ENCODE results near the gene MED12L.
"Not testable (repeated sequence)": the region's sequence is repeated elsewhere in the genome, so short reads cannot be mapped to it uniquely, and the experiment has no call there.

Gene MED12L

DNA sequence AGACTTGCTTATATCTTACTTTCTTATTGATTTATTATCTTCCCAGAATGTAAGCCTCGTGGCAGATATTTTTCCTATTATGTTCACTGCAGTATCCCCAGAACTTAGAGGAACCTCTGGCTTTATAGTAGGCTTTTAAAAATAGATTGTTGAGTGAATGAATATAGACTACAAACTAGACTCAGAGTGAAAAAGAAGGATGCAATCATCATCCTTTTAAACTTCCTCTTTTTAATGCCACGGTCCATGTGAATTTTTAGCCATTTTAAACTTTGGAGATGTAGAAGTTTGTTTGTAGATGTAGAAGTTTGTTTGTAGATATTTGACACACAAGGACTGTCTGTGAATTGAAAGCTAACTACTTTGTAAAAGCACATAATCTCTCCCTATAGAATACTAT is 306.3 kb downstream of the MED12L start:
- no peak for DNase-seq

DNA sequence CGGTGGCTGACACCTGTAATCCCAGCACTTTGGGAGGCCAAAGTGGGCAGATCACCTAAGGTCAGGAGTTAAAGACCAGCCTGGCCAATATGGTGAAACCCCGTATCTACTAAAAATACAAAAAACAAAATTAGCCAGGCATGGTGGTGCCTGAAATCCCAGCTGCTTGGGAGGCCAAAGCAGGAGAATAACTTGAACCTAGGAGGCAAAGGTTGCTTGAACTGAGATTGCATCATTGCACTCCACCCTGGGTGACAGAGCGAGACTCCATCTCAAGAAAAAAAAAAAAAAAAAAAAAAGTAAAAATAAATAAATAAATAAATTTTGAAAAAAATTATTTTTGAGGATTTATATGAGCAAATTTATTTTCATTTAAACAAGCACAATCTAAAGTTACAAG is 306.7 kb downstream of the MED12L start:
- not testable (repeated sequence) for DNase-seq

DNA sequence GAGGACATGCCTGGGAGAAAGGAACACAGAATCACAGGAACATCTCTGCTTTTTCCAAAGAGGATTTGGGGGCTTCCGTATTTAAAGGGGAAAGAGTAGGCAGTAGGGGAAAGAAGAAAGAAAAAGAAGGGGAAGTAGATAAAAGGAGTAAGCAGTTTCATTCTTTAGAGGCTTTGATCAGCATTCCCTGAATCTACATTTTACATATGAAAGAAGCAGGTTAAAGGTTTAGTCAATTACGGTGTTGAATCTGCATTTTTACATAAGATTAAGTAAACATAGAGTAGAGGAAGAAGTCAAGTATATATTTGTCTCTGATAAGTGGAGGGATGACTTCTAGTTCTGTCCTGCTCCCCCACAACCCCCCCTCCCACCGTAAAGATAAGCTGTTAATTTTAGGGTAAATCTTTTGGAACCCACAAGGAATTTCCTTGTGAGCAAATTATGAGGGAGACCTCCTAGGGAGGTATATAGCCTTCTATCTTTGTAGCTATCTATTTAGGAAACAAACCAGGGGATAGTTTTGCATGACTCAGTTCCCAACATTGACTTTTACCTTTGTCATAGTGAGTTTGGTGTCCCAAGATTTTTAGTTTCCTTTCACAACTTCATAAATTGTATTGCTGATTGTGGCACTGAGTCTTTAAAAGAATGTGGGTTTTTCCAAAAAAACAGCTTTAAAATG is 307.8 kb downstream of the MED12L start:
- DNase-seq, result no peak

DNA sequence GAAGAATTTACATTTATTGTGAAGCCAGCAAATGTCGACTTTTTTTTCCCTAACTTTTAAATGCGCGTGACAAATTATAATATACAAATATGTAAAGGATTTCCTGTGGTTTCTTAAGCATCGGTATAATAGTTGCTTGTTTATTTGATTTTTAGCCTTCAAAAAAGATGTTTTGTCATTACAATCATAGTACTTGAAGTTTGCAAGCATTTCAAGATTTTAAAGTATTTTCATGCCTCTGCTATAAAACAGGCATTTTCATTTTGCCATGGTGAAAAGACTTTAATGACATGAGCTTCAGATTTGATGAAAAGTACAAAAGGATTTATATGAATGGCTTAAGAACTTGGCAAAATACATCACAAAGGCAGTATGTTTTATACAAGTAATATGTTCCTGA is 308.5 kb downstream of the MED12L start:
- DNase-seq, result no peak

DNA sequence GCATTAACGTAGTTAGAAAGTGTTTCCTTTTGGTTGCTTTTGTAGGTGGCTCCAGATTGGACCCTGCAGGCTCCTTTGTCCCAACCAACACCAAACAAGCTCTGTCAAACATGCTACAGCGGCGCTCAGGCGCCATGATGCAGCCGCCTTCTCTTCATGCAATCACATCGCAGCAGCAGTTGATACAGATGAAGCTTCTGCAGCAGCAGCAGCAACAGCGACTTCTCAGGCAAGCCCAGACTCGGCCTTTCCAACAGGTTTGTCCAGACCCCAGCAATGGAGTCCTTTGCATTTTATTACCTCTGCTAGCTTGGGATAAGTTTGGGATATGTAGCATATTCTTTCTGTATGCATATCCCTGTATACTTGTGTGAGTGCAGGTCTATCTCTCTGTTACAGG is 309.1 kb downstream of the MED12L start:
- no peak for DNase-seq

DNA sequence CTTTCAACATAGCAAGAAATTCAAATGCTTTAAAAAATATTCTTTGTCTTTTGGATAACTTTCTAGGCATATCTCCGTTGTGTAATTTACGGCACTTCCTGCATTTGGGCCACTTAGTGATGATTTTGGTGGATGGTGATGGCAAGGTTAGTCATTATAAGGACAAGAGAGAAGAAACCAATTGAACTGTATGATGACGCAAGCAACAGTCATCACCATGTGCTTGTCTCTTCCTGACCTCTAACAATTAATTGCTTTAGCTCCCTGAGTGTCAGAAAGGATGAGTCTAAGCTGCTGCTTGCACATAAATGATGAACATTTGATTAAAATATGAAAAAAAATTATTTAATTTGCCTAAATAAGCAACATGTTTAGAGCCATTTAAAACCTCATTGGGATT is 310.3 kb downstream of the MED12L start:
- no peak for DNase-seq

DNA sequence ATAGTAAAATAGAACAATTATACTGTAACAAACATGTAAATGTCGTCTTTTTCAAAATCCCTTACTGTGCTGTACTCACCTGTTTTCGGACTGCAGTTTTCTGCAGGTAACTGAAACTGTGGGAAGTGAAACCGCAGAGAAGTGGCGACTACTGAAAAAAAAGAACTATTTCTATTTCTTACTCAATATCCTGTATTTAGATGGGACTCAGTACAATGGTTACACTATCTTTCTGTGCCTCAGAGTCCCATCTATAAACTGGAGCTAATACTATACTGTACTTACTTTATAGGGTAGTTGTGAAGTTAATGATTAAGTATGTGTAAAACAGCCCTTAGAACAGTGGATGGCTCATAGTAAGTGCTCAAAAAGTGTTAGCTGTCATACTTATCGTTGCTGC is 313.4 kb downstream of the MED12L start:
- DNase-seq, result no peak

DNA sequence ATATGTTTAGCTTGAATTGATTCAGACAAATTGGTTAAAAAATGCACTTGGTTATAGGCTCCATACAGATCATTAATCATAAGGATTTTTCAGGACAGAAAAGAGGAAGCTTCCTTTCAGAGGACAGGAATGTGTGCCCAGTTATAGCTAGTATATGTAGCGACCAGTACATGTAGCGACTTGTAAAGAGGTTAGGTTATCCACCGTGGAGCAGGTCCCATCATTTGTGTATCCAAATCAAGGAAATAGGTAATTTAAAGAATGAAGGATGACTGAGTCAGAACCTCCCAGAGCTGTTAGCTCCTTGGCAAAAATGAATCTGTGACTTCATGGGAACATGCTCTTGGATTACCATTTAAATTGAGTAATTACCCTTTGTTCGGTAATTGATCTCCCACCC is 314.9 kb downstream of the MED12L start:
- no peak for DNase-seq

DNA sequence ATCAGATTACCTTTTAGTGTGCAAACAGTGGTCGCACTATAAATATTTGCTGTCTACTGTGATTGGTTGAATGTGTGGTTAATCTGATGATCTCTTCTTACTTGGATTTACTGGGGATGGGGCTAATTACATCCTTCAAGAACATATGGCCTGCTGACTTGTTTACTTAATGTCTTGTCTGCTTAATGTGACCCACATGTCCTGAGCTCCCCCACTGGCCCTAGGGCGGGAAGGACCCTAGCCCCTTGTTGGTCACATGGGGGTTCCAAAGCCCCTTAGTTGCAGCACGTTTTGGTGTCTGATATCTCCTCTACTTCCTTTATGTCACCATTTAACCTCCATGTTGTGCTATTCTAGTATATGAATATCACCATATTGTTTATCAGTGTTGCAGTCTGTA is 316.9 kb downstream of the MED12L start:
- no peak for DNase-seq

DNA sequence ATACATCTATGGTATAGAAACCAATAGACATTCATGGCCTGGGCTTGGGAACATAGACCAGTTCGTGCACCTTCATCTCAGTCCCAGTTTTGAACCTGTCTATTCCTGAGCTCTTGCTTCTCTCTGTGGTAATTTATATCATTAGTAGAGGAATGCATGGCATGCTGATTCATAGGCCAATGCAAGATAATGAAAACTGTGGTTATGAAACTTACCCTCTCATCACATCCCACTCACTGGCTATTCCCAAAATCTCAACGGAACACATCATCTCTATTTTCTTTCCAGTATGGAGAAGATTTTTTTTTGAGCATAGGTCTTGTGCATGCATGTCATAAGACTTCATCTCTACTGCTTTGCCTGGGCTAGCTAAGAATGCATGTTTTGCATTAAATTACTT is 317.8 kb downstream of the MED12L start:
- DNase-seq, result no peak

DNA sequence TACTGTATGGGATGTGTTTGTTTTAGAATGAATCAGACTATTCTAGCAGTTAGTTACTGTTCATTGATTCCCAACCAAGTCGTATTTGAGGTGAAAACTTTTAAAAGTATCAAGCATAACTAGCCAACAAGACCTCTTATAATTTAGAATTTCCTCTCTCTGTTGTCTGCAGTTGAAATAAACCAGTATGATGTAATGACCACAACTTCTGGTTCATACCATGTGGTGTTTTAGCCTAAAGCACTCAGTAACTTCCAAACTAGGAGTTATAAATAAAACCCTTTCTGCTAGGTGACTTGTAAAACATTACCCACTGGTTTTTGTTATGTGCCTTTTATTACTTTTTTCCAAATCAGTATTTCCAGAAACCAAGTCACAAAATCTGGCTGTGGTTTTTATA is 318.9 kb downstream of the MED12L start:
- DNase-seq, result no peak

DNA sequence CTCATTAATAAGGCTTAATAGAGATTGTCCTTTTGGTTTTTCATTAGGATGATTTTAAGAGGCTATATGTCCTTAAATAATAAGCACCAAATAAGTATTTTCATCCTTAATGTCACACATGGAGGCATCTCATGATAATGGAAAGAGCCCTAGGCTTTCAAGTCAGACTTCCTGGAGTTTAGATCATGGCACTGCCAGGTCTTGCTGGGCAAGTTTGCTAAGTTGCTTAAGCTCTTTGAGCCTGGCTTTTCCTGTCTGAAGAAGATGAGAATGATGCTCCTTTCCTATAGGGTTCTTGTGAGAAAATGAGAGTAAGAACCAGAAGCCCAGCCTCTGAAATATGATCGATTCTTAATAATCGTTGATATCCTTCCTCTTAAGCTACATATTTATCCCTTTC is 322.5 kb downstream of the MED12L start:
- no peak for DNase-seq

DNA sequence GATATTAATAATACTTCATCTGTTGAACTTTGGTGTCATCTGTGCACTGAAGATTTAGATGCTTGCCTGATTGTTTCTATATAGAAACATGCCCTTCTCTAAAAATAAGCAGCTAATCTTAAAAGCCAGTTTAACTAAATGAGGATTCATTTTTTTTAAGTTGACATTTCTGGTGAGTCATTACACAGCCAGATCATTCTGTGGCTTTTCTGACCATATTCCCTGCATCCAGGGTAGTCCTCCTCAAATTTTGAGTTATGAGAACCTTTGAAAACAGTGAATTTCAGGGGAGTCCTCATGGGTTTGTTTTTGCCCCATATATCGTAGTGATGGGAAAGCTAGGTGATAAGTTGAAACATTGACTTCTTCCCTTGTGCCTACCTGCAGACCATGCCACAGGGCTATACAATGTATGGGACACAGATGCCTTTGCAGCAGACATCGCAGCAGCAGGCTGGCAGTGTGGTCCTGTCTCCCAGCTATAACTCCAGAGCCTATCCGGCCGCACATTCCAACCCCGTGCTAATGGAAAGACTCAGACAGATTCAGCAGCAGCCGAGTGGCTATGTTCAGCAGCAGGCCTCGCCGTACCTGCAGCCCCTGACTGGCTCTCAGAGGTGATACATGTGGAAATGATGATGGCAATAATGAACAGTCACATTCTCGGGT is 325.6 kb downstream of the MED12L start:
- DNase-seq, result no peak

DNA sequence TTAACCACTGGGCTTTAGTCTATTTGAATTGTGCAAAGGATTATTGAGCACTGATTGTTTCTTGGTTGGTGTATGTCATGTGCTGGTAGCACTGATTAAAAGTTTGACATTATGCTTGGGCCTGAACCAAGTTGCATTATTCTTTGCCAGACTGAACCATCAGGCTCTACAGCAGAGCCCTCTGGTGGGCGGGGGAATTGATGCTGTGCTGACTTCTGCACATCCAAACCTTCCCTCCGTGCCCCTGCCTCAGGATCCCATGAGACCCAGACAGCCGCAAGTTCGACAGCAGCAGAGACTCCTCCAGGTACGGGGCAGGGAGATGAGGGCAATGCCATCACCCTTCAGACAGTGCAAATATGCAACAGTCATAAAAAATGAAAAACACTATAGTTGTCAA is 327.5 kb downstream of the MED12L start:
- no peak for DNase-seq

DNA sequence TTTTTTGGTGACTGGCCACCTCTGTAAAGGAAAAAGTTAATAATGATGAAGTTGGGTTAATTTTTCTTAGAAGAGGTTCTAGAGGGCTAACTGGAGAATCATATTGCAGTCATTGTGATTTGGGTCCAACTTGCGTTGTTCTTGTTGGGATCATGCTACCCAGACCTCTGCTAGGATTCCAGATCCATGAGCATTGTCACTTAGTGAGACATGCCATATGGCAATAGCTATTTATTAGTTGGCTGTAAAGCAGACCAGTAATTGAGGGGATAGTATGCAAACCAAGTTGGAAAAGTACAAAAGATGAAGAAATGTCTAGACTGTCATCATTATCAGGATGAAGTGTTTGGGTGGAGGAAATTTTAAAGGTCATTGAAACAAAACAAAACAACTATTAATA is 329.8 kb downstream of the MED12L start:
- DNase-seq, result no peak

DNA sequence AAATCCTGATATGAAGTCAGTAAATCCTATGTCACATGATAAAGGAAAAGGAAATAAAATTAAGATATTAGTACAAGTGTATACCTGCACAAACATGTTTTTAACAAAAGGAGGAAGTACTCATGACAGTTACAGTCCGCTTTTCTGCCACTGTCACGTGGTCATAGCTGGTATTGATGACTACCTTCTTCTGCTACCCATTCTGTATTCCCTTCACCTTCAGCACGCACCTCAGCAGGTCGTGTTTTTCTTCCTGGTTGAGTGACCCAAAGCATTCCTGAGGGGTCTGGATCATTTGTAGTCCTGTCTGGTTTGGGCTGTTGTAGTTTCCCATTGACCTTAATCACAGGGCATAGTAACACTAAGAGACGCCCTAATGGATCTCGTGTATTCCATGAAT is 334.3 kb downstream of the MED12L start:
- DNase-seq, result no peak

DNA sequence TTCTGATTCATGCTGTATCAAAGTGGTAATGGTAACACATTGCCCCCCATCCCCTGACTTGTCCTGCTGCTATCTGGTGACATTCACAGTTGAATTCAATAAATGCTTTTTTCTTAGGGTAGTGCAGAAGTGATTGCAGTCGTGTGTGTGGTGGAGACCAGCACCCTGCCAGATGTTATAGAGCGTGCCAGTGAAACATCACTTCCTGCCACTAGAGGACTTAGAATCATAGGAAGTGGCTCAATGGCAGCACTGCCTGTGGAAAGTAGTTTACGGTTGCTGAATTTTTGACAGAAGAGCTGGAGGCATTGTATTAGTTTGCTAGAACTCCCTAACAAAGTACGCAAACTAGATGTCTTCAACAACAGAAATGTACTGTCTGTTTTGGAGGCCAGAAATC is 336.5 kb downstream of the MED12L start:
- no peak for DNase-seq

DNA sequence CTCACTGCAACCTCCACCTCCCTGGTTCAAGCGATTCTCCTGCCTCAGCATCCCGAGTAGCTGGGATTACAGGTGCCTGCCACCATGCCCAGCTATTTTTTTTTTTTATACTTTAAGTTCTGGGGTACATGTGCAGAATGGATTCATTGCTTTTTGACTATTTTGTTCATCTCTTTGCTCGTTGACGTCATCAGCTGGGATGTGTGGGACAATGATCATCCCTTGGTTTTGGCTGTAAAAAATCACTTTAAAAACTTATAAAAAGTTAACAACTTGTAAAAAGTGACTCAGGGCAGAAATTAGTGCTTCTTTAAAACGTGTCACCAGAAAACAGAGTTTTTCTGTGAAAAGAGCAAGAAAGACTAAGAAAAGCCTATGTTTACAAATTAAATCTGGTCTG is 337.6 kb downstream of the MED12L start:
- no peak for DNase-seq

DNA sequence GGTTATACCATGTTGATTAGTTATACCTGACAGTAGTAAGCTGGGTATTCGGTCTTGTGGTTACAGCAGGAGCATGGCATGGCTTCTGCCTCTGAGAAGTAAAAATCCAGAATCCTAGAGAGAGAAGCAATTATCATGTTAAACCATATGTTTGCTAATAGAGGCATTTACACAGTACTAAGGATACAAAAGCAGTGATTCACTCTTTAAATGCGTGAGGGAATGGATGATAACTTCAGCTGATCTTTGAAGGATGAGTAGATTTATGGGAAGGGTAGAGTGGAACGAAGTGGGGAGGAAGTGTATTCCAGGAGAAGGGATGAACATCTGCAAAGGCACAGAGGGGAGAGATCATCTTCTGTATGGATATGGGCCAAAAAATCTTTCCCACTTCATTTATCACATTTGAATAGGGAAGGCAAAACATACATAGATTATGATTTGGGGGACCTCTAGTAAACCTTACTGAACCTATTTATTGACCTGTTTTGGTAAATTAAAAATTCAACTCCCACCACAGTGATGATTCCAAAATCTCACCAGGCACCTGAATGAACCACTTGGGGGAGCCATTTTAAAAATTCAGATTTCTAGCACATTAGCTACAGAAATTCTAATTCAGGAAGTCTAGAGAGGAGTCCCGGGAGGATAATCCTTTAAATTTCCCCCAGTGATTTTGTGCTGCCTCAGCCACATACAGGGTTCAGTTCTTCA is 340.3 kb downstream of the MED12L start:
- DNase-seq, result no peak

DNA sequence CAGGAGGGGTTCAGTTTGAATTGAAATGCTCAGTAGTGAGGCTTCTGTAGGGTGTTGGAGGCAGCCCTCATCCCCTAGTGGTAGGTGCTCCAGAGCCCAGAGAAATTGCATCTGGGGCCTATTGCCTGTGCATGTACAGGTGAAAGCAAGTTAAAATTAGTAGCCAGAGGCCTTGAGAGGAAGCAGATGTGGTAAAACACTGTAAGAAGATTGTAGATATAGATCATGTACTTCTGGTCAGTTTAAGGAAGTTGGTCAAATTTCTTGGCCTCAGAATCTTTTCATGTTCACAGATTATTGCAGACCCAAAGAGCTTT is 340.8 kb downstream of the MED12L start:
- no peak for DNase-seq

DNA sequence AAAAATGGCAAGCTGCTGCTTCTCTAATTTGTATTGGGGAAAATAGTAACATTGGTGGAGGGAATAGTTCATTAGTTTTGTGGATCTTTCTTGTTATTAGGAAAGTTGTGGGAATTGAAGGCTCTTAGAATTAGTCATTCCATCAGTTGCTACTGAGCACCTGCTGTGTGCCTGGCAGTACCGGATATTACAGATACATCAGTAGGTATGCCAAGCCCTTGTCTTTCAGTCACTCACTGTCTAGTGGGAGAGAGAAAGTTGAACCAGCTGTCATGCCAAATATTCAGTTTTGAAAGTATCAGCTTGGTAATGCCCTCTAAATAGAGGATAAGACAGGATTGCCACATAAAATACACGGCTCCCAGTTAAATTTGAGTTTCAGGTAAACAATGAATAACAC is 342.9 kb downstream of the MED12L start:
- DNase-seq, result no peak

DNA sequence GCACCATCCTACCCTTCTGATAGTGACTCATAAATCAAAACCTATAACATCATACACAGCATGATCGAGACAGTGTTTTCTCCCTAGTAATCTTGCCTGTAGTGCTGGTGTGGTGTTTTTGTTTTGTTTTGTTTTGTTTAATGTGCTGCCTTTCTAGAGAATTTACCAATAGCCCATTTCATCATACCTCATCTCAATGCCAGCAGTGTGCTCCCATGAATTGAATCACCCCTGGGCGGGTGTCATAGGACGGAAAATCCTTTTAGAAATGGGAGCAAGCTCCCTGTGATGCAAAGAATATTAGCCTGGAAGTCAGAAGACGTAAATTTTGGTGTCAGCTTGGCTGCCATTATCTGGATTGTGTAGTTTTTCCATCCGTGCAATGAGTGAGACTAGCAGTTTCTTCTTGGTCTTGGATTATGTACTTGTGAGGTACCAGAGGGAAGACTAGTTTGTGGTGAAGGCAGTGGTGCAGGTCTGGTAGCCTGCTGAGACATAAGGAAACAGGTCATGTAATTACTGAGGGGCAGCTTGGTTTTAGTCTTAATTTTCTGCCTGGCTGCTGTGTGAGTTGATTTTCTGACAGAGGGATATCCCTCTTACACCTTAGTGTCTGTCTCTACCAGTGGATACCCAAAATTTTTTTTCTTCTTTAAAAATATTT is 345.5 kb downstream of the MED12L start:
- DNase-seq, result no peak

DNA sequence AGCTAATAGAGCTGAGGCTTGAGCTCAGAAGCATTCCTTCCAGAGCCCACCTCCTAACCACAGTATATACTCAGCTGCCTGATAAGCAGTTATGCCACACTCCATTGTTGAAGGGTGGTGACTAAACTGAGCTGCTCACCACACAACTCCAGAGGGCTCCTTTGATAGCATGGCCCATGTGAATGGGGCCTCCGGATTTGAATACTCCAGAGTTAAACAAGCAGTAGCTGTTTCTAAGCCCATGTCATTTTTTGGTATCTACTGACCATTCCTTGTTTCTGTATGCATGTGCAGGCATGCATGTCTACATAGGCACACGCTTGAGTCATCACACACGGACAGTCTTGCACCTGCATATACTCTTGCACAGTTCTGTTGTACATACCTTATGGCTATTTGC is 346.5 kb downstream of the MED12L start:
- no peak for DNase-seq
